ENCODE measurements around the gene FLYWCH2. TPM values are rescaled to one million over a fixed set of nuclear protein-coding genes. Genes with fewer than 3 reads are reported as not detected.
A peak's percentile ranks its signal among the peaks of the same experiment; 100 is the strongest.

The FLYWCH2 gene
- total RNA-seq, 1 experiment from 2014 or later = 16.5 TPM

DNA sequence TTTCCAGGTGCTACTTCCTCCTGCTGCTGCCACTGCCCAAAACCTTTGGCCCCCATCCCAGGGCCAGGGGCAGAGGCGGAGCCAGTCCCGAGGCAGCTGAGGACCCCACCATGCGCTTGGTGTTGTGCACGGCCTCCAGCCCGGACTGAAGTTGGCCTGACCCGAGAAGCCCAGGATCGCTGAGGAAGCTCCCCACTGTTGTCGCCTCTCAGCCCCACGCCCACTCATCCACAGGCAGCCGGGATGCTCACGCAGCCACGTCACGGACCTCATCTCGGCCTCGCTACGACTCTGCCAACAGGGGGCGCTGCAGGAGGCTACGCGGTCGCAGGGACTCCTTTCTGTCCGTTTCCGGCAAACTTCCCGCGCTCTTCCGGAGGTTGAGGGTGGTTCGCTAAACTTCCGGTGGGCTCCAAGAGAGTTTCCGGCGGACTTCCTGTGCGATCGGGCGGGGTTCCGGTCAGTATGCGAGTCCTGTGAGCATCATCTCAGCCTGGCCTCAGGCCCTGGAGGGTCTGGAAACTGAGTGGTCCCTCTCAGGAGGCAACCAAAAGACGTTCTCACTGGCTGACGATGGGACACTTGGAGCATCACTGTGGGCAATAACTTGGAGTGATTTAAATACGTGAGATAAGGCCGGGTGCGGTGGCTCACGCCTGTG, 40.5 kb upstream of the FLYWCH2 start:
- no peaks in the 10 kb centered on the region for H3K9me3 ChIP-seq (ENCODE audit: control insufficient read depth, low read depth, low read length)
- H4K8ac ChIP-seq (replicated peaks; ENCODE audit: insufficient read length, low read depth, low read length) = no peak overlapping the region
- Mint-ChIP-seq H3K9me3 (peaks cover 3% of the 10 kb centered on the region in 2 experiments; a peak in 4 of 5 replicates), H3K4me1 (peaks cover 3 to 12% of the 10 kb centered on the region in 2 experiments; a peak in 2 of 4 replicates), H3K36me3 (ENCODE audit: insufficient read depth in 1 of 3, low read depth in 3 of 3) (no peaks in the 10 kb centered on the region), H3K27ac (peak overlapping the region in 1 of 3 experiments; percentile 31; a peak in 1 of 7 replicates), H3K4me3 (peak overlapping the region in 1 of 2 experiments; percentile 5; a peak in 1 of 5 replicates), H3K27me3 (ENCODE audit: low read depth) (peaks cover 13% of the 10 kb centered on the region)
- no peak overlapping the region for H3K27ac ChIP-seq (ENCODE audit: insufficient read length, low read depth, low read length)
- H3K56ac ChIP-seq (ENCODE audit: insufficient read length, low read depth, low read length) = no peak overlapping the region
- no peak overlapping the region for H3K9ac ChIP-seq (ENCODE audit: extremely low read depth, insufficient read length, low read length)
- no peak overlapping the region for H2BK12ac ChIP-seq (ENCODE audit: insufficient read length, low read depth, low read length)
- WGBS (ENCODE audit: extremely low coverage, insufficient read length, low lambda C conversion rate) = no CpG with 5 or more reads among the region's 40 CpGs
- H4K91ac ChIP-seq (ENCODE audit: insufficient read length, low read depth, low read length) = no peak overlapping the region
- H3T11ph ChIP-seq (ENCODE audit: low read length) = no peak overlapping the region
- no peak overlapping the region for H2BK120ac ChIP-seq (ENCODE audit: low read depth, low read length, poor library complexity, severe bottlenecking)
- H4K20me1 ChIP-seq (ENCODE audit: control insufficient read depth, insufficient read depth, insufficient read length) = no peaks in the 10 kb centered on the region
- peak overlapping the region; percentile 72 for H3K18ac ChIP-seq (ENCODE audit: insufficient read length, low read depth, low read length)
- no peaks in the 10 kb centered on the region; the same call in 1 of the 2 replicates for H3K27me3 ChIP-seq (ENCODE audit: insufficient read depth, low read length)
- no peak overlapping the region for H3K4me2 ChIP-seq (ENCODE audit: insufficient read depth, insufficient read length, low read length)
- no peak overlapping the region for H2BK15ac ChIP-seq (ENCODE audit: low read depth, low read length)
- no peaks in the 10 kb centered on the region for H3K79me2 ChIP-seq (ENCODE audit: insufficient read depth, low read length)
- H2BK5ac ChIP-seq (ENCODE audit: insufficient read length, low read length) = no peak overlapping the region
- no peak overlapping the region for H4K5ac ChIP-seq (ENCODE audit: insufficient read length, low read depth, low read length)
- no peak overlapping the region for H3K23ac ChIP-seq (ENCODE audit: insufficient read length, low read depth, low read length)
- TF ChIP-seq, protein P1, sequence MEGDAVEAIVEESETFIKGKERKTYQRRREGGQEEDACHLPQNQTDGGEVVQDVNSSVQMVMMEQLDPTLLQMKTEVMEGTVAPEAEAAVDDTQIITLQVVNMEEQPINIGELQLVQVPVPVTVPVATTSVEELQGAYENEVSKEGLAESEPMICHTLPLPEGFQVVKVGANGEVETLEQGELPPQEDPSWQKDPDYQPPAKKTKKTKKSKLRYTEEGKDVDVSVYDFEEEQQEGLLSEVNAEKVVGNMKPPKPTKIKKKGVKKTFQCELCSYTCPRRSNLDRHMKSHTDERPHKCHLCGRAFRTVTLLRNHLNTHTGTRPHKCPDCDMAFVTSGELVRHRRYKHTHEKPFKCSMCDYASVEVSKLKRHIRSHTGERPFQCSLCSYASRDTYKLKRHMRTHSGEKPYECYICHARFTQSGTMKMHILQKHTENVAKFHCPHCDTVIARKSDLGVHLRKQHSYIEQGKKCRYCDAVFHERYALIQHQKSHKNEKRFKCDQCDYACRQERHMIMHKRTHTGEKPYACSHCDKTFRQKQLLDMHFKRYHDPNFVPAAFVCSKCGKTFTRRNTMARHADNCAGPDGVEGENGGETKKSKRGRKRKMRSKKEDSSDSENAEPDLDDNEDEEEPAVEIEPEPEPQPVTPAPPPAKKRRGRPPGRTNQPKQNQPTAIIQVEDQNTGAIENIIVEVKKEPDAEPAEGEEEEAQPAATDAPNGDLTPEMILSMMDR (conservative IDR thresholded peaks at IDR 0.05) = peak; percentile 93
- H3K14ac ChIP-seq (ENCODE audit: insufficient read depth, low read length) = peak overlapping the region; percentile 26; the same call in 1 of the 2 replicates
- H3K4me1 ChIP-seq (ENCODE audit: insufficient read depth, low read length) = 0 out of 2 replicates have a peak, but pooled peaks cover 3% of the 10 kb centered on the region
- DNase-seq = peak; percentile 80
- H3K23me2 ChIP-seq (ENCODE audit: insufficient read length, low read depth, low read length, poor library complexity, severe bottlenecking) = no peaks in the 10 kb centered on the region
- H2AK5ac ChIP-seq (ENCODE audit: insufficient read length, low read length) = no peak overlapping the region
- H2BK20ac ChIP-seq (ENCODE audit: low read depth, low read length, poor library complexity, severe bottlenecking) = no peak overlapping the region
- H3K79me1 ChIP-seq (ENCODE audit: insufficient read depth, low read depth, low read length, poor library complexity, severe bottlenecking) = no peaks in the 10 kb centered on the region
- peak overlapping the region; percentile 46 for H2AFZ ChIP-seq (ENCODE audit: low read length)
- no peak overlapping the region for H3K4ac ChIP-seq (ENCODE audit: low read depth, low read length)

Measured in H9 (cell line).